GM23338 (cell line): ENCODE data around the gene PYM1. TPM values are rescaled to one million over a fixed set of nuclear protein-coding genes. Genes with fewer than 3 reads are reported as not detected.

ENCODE experiments used
- ATAC-seq: fragments of 200-7000 bp; cut with Tn5 transposase; 3 replicates; pipeline ENCODE4 v1.9.1; 2020
- DNase-seq: peaks from one replicate; pipeline ENCODE4 v3.0.0-alpha.2; 2015; ENCODE audit warnings: low spot score
- H2AFZ ChIP-seq: fragments of 200-600 bp; sonication (generic); 2 replicates; pipeline ENCODE4 v1.8.0; 2016; ENCODE audit warnings: antibody characterized with exemption, mild to moderate bottlenecking, moderate library complexity
- H3F3A ChIP-seq: fragments of 200-600 bp; sonication (generic); replicated peaks from 2 replicates; pipeline ENCODE4 v1.8.0; 2017; ENCODE audit warnings: antibody characterized with exemption, mixed run types, low read depth
- H3K27ac ChIP-seq: fragments of 200-600 bp; sonication (generic); 2 replicates; pipeline ENCODE4 v1.6.1; 2016; ENCODE audit warnings: low read depth
- H3K27me3 ChIP-seq: fragments of 200-600 bp; sonication (generic); 2 replicates; pipeline ENCODE4 v1.8.0; 2016; ENCODE audit warnings: mild to moderate bottlenecking, mixed run types, moderate library complexity; ENCODE audit not compliant: insufficient read depth
- H3K36me3 ChIP-seq: fragments of 200-600 bp; sonication (generic); 2 replicates; pipeline ENCODE4 v1.8.0; 2016; ENCODE audit warnings: mild to moderate bottlenecking; ENCODE audit not compliant: insufficient read depth
- H3K4me1 ChIP-seq: fragments of 200-600 bp; sonication (generic); 2 replicates; pipeline ENCODE4 v1.8.0; 2016; ENCODE audit warnings: mild to moderate bottlenecking, moderate library complexity; ENCODE audit not compliant: insufficient read depth
- H3K4me2 ChIP-seq: fragments of 200-600 bp; sonication (generic); 2 replicates; pipeline ENCODE4 v1.7.1; 2017; ENCODE audit warnings: mixed run types
- H3K4me3 ChIP-seq: fragments of 200-600 bp; sonication (generic); 2 replicates; pipeline ENCODE4 v1.6.1; 2016; ENCODE audit warnings: mixed run types
- H3K79me2 ChIP-seq: fragments of 200-600 bp; sonication (generic); replicated peaks from 2 replicates; pipeline ENCODE4 v1.8.0; 2017; ENCODE audit warnings: mild to moderate bottlenecking; ENCODE audit not compliant: insufficient read depth
- H3K9me2 ChIP-seq: fragments of 200-600 bp; sonication (generic); 2 replicates; pipeline ENCODE4 v1.8.0; 2017; ENCODE audit not compliant: insufficient read depth
- H4K20me1 ChIP-seq: fragments of 200-600 bp; sonication (generic); replicated peaks from 2 replicates; pipeline ENCODE4 v1.8.0; 2017; ENCODE audit warnings: mild to moderate bottlenecking; ENCODE audit not compliant: insufficient read depth
- H3K27ac Mint-ChIP-seq: 2 replicates; pipeline ENCODE4 v1.8.0; 2020; ENCODE audit warnings: inconsistent platforms, mild to moderate bottlenecking, moderate library complexity, mixed read lengths
- H3K27me3 Mint-ChIP-seq: 3 replicates; pipeline ENCODE4 v1.8.0; 2022; ENCODE audit warnings: low read depth, mild to moderate bottlenecking, moderate library complexity, mixed read lengths, inconsistent platforms; ENCODE audit not compliant: insufficient read depth, poor library complexity
- H3K36me3 Mint-ChIP-seq: 3 replicates; pipeline ENCODE4 v1.8.0; 2021; ENCODE audit warnings: low read depth, mild to moderate bottlenecking, inconsistent platforms, moderate library complexity, mixed read lengths
- H3K4me1 Mint-ChIP-seq: 3 replicates; pipeline ENCODE4 v1.8.0; 2020; ENCODE audit warnings: mild to moderate bottlenecking, inconsistent platforms, mixed read lengths
- H3K4me3 Mint-ChIP-seq: 3 replicates; pipeline ENCODE4 v1.8.0; 2021; ENCODE audit warnings: moderate library complexity, mild to moderate bottlenecking, inconsistent platforms, mixed read lengths
- H3K9me3 Mint-ChIP-seq: 3 replicates; pipeline ENCODE4 v1.8.0; 2020; ENCODE audit warnings: moderate library complexity, mild to moderate bottlenecking, inconsistent platforms, mixed read lengths
- CREB1 ChIP-seq: fragments of 250-450 bp; sonication (Bioruptor Pico); IDR thresholded peaks from 2 replicates; pipeline ENCODE4 v1.5.0; 2020; ENCODE audit warnings: low read depth, mild to moderate bottlenecking, moderate library complexity
- EZH2 ChIP-seq: fragments of 200-600 bp; sonication (generic); IDR thresholded peaks from one replicate; pipeline ENCODE4 v1.8.0; 2017; ENCODE audit warnings: antibody characterized with exemption, mild to moderate bottlenecking, low read depth; ENCODE audit not compliant: unreplicated experiment
- EZH2phosphoT487 ChIP-seq: fragments of 200-600 bp; sonication (generic); IDR thresholded peaks from one replicate; pipeline ENCODE4 v1.8.1; 2018; ENCODE audit warnings: antibody characterized with exemption; ENCODE audit not compliant: unreplicated experiment
- JUNB ChIP-seq: IDR thresholded peaks from one replicate; pipeline ENCODE4 v1.6.1; 2016; ENCODE audit warnings: antibody characterized with exemption; ENCODE audit not compliant: unreplicated experiment
- NANOG ChIP-seq: IDR thresholded peaks from 2 replicates; pipeline ENCODE4 v1.6.1; 2016; ENCODE audit warnings: antibody characterized with exemption, borderline replicate concordance
- POLR2AphosphoS5 ChIP-seq: IDR thresholded peaks from 2 replicates; pipeline ENCODE4 v1.6.1; 2016; ENCODE audit warnings: antibody characterized with exemption, low read depth
- STAT1 ChIP-seq: IDR thresholded peaks from one replicate; pipeline ENCODE4 v1.6.1; 2016; ENCODE audit warnings: antibody characterized with exemption; ENCODE audit not compliant: unreplicated experiment
- ZNF114 ChIP-seq: fragments of 250-450 bp; sonication (Bioruptor Pico); IDR thresholded peaks from 2 replicates; pipeline ENCODE4 v1.5.0; 2020; ENCODE audit warnings: mild to moderate bottlenecking, moderate library complexity
- ZNF331 ChIP-seq: fragments of 250-450 bp; sonication (Bioruptor Pico); IDR thresholded peaks from 2 replicates; pipeline ENCODE4 v1.5.0; 2020; ENCODE audit warnings: low read depth, mild to moderate bottlenecking, moderate library complexity
- polyA plus RNA-seq: library from polyadenylated mRNA; unstranded; fragments of >200 nt; fragmentation: Nextera tagmentation; extraction: Ambion mirVana; gene quantifications from 2 replicates; pipeline ENCODE4 v1.2.1, GENCODE V29; 2016
- total RNA-seq: library from RNA; depleted of rRNA; stranded (reverse); fragments of >200 nt; shearing (Covaris generic); gene quantifications from 2 replicates; pipeline ENCODE4 v1.2.3, GENCODE V29; 2014
- TF ChIP-seq, protein P1 (sequence below): fragments of 250-450 bp; sonication (Bioruptor Pico); IDR thresholded peaks from 2 replicates; pipeline ENCODE4 v1.5.0; 2020; ENCODE audit warnings: mild to moderate bottlenecking, moderate library complexity
- TF ChIP-seq, protein P2 (sequence below), 2 experiments: fragments of 200-600 bp in 1 of 2; sonication (generic) in 1 of 2; conservative IDR thresholded peaks; 2 replicates each; pipeline versions ENCODE4 v1.5.1 to v1.6.1; 2016 to 2017; ENCODE audit warnings: antibody characterized with exemption in 2 of 2, low read depth in 2 of 2, mild to moderate bottlenecking in 2 of 2, moderate library complexity in 1 of 2
- TF ChIP-seq, protein P3 (sequence below): IDR thresholded peaks from 2 replicates; pipeline ENCODE4 v1.6.1; 2016; ENCODE audit warnings: antibody characterized with exemption
- TF ChIP-seq, protein P4 (sequence below): IDR thresholded peaks from one replicate; pipeline ENCODE4 v1.6.1; 2018; ENCODE audit warnings: antibody characterized with exemption; ENCODE audit not compliant: unreplicated experiment

PYM1 gene
- total and polyA plus RNA-seq, 2 experiments from 2014 or later: 70.2 to 150 TPM

DNA sequence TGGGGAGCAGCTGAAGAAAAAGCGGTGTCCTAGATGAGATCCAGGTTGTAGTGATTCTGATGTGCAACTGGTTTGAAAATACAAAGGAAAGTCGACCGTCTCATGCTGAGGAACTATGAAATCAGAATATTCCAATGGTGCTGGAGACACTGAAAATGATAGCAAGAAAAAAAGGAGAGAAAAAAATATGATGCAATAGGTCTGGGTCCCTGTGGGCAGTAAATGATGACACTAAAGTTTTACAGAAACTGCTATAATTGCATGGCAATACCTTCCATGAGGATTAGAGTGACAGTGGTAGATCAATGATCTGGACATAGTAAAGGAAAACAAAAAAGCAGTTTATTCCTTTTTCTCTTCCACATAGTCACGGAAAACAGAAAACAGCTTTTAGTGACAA is 2.3 kb downstream of the PYM1 start:
- H3K79me2 ChIP-seq: peaks cover 64% of the 10 kb centered on the region
- Mint-ChIP-seq H3K36me3 (peaks cover 35% of the 10 kb centered on the region), H3K4me1 (peaks cover 25% of the 10 kb centered on the region), H3K4me3 (peak overlapping the region; percentile 98), H3K9me3 (no peaks in the 10 kb centered on the region; the same call in 2 of the 3 replicates), H3K27ac (peak overlapping the region; percentile 64), H3K27me3 (peaks cover 8% of the 10 kb centered on the region)
- peaks cover 18% of the 10 kb centered on the region for H3F3A ChIP-seq
- peaks cover 4% of the 10 kb centered on the region; the same call in 1 of the 2 replicates for H3K36me3 ChIP-seq
- 0 out of 2 replicates have a peak overlapping the region, but pooled peaks have one; percentile 18 for H3K27ac ChIP-seq
- H3K27me3 ChIP-seq: no peaks in the 10 kb centered on the region
- H2AFZ ChIP-seq: no peak overlapping the region
- H3K9me2 ChIP-seq: no peaks in the 10 kb centered on the region
- ATAC-seq: no peak
- H3K4me3 ChIP-seq: peak overlapping the region; percentile 99
- TF ChIP-seq ZNF114 (CRISPR knock-in tag) (no peak), ZNF331 (CRISPR knock-in tag) (no peak), STAT1 (no peak), EZH2 (no peak), NANOG (no peak), JUNB (no peak), CREB1 (CRISPR knock-in tag) (no peak), EZH2phosphoT487 (no peak), POLR2AphosphoS5 (no peak)
- TF ChIP-seq, protein P1, sequence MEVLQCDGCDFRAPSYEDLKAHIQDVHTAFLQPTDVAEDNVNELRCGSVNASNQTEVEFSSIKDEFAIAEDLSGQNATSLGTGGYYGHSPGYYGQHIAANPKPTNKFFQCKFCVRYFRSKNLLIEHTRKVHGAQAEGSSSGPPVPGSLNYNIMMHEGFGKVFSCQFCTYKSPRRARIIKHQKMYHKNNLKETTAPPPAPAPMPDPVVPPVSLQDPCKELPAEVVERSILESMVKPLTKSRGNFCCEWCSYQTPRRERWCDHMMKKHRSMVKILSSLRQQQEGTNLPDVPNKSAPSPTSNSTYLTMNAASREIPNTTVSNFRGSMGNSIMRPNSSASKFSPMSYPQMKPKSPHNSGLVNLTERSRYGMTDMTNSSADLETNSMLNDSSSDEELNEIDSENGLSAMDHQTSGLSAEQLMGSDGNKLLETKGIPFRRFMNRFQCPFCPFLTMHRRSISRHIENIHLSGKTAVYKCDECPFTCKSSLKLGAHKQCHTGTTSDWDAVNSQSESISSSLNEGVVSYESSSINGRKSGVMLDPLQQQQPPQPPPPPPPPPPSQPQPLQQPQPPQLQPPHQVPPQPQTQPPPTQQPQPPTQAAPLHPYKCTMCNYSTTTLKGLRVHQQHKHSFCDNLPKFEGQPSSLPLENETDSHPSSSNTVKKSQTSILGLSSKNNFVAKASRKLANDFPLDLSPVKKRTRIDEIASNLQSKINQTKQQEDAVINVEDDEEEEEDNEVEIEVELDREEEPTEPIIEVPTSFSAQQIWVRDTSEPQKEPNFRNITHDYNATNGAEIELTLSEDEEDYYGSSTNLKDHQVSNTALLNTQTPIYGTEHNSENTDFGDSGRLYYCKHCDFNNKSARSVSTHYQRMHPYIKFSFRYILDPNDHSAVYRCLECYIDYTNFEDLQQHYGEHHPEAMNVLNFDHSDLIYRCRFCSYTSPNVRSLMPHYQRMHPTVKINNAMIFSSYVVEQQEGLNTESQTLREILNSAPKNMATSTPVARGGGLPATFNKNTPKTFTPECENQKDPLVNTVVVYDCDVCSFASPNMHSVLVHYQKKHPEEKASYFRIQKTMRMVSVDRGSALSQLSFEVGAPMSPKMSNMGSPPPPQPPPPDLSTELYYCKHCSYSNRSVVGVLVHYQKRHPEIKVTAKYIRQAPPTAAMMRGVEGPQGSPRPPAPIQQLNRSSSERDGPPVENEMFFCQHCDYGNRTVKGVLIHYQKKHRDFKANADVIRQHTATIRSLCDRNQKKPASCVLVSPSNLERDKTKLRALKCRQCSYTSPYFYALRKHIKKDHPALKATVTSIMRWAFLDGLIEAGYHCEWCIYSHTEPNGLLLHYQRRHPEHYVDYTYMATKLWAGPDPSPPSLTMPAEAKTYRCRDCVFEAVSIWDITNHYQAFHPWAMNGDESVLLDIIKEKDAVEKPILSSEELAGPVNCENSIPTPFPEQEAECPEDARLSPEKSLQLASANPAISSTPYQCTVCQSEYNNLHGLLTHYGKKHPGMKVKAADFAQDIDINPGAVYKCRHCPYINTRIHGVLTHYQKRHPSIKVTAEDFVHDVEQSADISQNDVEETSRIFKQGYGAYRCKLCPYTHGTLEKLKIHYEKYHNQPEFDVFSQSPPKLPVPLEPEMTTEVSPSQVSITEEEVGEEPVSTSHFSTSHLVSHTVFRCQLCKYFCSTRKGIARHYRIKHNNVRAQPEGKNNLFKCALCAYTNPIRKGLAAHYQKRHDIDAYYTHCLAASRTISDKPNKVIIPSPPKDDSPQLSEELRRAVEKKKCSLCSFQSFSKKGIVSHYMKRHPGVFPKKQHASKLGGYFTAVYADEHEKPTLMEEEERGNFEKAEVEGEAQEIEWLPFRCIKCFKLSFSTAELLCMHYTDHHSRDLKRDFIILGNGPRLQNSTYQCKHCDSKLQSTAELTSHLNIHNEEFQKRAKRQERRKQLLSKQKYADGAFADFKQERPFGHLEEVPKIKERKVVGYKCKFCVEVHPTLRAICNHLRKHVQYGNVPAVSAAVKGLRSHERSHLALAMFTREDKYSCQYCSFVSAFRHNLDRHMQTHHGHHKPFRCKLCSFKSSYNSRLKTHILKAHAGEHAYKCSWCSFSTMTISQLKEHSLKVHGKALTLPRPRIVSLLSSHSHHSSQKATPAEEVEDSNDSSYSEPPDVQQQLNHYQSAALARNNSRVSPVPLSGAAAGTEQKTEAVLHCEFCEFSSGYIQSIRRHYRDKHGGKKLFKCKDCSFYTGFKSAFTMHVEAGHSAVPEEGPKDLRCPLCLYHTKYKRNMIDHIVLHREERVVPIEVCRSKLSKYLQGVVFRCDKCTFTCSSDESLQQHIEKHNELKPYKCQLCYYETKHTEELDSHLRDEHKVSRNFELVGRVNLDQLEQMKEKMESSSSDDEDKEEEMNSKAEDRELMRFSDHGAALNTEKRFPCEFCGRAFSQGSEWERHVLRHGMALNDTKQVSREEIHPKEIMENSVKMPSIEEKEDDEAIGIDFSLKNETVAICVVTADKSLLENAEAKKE (CRISPR knock-in tag): no peak
- TF ChIP-seq, protein P2, sequence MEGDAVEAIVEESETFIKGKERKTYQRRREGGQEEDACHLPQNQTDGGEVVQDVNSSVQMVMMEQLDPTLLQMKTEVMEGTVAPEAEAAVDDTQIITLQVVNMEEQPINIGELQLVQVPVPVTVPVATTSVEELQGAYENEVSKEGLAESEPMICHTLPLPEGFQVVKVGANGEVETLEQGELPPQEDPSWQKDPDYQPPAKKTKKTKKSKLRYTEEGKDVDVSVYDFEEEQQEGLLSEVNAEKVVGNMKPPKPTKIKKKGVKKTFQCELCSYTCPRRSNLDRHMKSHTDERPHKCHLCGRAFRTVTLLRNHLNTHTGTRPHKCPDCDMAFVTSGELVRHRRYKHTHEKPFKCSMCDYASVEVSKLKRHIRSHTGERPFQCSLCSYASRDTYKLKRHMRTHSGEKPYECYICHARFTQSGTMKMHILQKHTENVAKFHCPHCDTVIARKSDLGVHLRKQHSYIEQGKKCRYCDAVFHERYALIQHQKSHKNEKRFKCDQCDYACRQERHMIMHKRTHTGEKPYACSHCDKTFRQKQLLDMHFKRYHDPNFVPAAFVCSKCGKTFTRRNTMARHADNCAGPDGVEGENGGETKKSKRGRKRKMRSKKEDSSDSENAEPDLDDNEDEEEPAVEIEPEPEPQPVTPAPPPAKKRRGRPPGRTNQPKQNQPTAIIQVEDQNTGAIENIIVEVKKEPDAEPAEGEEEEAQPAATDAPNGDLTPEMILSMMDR (conservative IDR thresholded peaks at IDR 0.05; ENCODE audit: low read depth in 2 of 2): no peak
- TF ChIP-seq, protein P3, sequence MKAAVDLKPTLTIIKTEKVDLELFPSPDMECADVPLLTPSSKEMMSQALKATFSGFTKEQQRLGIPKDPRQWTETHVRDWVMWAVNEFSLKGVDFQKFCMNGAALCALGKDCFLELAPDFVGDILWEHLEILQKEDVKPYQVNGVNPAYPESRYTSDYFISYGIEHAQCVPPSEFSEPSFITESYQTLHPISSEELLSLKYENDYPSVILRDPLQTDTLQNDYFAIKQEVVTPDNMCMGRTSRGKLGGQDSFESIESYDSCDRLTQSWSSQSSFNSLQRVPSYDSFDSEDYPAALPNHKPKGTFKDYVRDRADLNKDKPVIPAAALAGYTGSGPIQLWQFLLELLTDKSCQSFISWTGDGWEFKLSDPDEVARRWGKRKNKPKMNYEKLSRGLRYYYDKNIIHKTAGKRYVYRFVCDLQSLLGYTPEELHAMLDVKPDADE: no peak
- TF ChIP-seq, protein P4, sequence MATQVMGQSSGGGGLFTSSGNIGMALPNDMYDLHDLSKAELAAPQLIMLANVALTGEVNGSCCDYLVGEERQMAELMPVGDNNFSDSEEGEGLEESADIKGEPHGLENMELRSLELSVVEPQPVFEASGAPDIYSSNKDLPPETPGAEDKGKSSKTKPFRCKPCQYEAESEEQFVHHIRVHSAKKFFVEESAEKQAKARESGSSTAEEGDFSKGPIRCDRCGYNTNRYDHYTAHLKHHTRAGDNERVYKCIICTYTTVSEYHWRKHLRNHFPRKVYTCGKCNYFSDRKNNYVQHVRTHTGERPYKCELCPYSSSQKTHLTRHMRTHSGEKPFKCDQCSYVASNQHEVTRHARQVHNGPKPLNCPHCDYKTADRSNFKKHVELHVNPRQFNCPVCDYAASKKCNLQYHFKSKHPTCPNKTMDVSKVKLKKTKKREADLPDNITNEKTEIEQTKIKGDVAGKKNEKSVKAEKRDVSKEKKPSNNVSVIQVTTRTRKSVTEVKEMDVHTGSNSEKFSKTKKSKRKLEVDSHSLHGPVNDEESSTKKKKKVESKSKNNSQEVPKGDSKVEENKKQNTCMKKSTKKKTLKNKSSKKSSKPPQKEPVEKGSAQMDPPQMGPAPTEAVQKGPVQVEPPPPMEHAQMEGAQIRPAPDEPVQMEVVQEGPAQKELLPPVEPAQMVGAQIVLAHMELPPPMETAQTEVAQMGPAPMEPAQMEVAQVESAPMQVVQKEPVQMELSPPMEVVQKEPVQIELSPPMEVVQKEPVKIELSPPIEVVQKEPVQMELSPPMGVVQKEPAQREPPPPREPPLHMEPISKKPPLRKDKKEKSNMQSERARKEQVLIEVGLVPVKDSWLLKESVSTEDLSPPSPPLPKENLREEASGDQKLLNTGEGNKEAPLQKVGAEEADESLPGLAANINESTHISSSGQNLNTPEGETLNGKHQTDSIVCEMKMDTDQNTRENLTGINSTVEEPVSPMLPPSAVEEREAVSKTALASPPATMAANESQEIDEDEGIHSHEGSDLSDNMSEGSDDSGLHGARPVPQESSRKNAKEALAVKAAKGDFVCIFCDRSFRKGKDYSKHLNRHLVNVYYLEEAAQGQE: no peak
- peaks cover 3% of the 10 kb centered on the region for H4K20me1 ChIP-seq
- H3K4me2 ChIP-seq: peak overlapping the region; percentile 85
- DNase-seq: no peak
- peaks cover 29% of the 10 kb centered on the region for H3K4me1 ChIP-seq
